GM21737 (cell line): ENCODE data around the gene KRT33B.
"Not testable (repeated sequence)": the region's sequence is repeated elsewhere in the genome, so short reads cannot be mapped to it uniquely, and the experiment has no call there.

Experiments used
- ATAC-seq: cut with Tn5 transposase; IDR thresholded peaks from one replicate; pipeline ENCODE4 v1.9.1; 2021; ENCODE audit warnings: mild to moderate bottlenecking, moderate library complexity; ENCODE audit not compliant: unreplicated experiment

The KRT33B gene

DNA sequence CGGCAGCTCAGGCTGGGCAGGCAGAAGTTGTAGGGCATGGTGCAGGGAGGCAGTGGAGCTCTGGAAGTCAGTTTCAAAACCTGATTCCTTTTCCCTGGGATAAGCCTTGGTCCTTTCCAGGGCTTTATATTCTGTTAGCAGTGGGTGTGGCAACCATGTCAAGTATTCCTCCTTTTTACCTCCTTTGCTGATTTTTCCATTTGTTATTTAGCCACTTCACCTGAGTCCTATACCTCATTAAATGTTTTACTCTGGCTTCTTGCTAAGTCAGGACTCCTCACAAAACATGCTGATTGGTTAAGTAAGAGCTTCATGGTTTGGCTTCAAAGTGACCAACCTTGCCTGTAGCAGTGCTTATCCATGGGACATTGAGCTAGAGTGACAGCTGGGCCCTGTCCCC lies at the start of gene KRT33B:
TSS of gene KRT33B (minus strand) at position 101 of the 400 bp plus-strand sequence. CDS start at position 38, 63 bp downstream.
- ATAC-seq: no peak

DNA sequence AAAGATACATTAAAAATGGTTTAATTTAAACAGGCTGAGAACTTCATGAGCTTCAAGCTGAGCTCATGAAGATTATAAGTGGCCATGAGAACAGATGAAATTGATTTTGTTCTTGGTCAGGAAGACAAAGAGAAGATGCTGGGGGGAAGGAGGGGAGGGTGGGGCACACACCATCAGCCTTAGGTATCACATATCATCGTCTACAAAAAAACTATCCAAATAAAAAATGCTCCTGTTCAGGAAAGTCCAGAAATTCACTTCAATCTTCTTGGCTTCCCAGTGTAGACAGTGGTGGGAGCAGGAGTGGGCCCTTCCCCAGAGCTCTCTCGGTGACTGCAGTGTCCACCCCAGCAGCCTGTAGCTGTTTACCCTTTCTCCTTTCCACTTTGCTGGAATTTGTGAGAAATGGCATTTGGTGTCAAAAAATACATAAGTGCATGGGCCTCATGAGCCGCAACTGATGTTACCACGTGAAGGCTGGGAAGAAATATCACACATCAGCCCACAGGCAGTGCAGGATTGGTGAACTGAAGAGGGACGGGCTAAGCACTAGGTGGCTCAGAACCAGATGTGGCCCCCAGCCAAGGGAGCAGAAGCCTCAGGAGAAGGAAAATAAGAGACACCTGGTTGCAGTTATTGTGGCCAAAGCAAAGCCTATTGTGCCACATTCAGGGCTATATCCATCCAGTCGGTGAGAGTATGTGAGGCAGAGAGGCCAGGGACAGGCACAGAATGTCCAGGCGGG lies 48.7 kb upstream of the KRT33B start:
- no peak for ATAC-seq

DNA sequence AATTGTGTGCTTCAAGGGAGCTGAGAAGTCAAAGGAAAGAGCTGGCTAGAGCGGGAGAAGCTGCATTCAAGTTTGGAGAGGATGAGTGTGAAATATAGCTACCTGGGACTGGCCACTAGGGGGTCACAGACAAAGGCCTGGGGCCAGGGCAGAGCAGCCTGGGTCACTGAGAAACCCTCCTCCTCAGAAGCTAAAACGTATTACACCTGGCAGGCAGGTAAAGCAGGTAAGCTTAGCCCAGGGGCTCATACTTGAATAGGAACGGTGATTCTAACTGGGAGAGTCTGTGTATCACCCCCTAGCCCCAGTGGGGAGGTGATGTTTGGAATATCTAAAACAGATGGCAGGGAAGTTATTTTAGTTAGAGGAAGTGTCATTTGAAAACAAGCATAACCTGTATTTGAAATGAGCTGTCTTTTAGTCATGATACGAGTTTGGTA lies 48.0 kb upstream of the KRT33B start:
- ATAC-seq: no peak

DNA sequence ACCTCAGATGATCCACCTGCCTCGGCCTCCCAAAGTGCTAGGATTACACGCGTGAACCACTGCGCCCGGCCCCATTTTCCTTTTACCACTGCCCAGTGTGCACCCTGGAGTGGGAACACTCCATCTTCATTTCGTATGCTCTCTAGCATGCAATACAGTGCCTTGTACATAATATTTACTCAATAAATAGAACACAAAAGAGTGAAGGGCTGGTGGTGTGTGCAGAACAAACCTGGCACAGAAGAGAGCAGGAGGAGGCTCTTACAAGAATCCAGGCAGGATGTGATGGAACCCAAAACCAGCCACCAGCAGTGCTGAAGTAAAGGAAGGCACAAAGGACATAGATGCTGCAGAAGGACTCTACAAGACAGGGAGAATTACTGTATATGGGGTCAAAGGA lies 47.5 kb upstream of the KRT33B start:
- ATAC-seq: no peak

DNA sequence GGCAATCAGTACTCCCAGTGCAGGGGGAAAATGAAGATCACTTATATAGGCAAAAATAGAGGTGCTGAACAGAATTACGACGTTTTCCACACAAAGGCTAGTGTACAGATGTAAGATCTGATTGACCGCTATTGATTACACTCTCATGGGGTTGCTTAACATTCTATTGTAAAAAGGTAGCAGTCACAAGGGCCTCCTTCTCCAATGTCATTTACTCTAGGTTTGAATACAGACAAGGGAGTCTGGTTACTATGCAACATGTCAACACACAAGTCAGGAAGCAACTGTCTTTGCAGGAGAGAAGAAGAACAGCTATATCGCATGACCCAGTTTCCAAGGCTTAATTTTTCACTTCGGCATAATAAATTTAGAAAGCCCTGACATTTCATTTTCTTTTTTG lies 46.9 kb upstream of the KRT33B start:
- no peak for ATAC-seq

DNA sequence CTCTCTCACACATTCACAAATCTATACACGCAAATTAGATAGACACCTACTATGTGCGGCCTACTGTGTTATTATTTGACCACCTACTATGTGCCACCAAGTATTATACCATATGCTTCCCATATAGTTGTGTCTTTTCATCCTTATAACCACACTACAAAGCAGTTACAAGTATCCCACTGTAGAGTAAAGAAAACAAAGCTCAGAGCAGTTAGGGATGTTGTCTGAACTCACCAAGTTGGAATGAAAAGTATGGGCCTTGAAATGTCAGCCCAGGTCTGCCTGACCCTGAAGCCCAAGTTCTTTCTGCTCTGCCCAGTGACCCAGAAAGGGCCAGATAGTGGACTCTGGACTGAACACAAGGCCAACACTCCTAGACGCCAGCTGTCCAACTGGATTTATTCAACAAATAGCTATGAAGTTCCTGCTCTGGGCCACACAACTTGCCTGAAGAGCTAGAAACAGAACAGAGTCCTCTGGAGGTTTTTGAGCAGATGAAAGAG lies 46.3 kb upstream of the KRT33B start:
- no peak for ATAC-seq

DNA sequence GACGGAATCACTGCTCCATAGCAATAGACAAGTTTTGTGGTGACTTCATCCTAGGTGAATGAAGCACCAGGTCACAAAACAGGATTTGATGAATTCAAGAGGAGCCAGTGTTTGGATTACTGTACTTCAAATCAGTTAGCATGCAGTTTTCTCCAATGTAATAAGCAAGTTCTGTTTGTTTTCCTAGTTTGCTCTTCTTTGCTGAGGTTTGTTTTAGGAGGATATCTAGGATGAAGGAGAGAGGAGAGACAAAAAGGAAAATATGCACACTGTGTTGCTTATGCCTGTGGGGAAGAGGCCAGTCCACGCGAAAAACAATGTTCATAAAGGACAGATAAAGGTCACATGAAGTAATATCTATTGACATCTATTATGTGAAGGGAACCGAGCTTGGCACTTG lies 45.8 kb upstream of the KRT33B start:
- no peak for ATAC-seq

DNA sequence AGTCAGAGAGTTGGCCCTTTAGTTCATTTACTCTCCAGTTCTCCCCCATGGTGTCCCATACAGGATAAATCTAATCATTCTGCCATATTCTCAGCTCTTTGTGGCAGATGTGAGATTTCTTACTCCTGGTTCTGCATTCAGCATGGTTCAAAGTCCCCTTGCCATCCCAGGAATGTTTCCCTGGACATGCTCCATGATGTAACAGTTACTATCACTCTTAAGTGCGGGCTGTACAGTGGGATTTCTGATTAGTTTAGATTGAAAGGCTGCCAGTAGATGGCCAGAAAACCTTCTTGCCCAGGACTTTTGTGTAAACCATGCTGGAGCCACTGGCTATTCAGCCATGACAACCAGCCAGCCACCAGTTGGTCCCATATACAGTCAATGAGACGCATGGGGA lies 44.4 kb upstream of the KRT33B start:
- ATAC-seq: no peak

DNA sequence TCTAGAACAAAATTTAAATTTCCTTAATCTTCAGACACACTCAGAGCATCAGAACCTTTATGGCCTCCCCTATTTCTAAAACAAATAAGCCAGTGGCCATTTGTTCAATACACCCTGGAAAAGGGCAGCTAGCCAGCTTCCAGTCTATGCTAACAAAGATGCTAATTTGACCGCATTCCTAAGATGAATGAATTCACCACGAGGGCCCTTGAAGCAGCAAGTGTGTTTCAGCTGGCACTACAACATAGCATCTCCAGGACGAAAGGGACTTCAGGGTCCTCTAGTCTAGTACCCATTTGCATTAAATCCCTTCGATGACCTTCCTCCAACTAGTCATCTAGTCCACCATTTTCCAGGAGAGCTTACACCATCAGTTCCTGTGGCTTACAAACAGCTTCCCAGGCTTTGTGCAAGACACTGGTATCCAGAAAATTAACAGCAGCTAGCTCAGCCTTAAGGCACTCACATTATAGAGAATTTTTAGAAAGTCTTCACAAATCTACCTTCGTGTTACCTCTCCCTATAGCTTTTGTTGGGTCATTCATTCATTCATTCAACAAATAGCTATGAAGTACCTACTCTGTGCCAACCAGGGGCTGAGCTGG lies 43.8 kb upstream of the KRT33B start:
- ATAC-seq: no peak

DNA sequence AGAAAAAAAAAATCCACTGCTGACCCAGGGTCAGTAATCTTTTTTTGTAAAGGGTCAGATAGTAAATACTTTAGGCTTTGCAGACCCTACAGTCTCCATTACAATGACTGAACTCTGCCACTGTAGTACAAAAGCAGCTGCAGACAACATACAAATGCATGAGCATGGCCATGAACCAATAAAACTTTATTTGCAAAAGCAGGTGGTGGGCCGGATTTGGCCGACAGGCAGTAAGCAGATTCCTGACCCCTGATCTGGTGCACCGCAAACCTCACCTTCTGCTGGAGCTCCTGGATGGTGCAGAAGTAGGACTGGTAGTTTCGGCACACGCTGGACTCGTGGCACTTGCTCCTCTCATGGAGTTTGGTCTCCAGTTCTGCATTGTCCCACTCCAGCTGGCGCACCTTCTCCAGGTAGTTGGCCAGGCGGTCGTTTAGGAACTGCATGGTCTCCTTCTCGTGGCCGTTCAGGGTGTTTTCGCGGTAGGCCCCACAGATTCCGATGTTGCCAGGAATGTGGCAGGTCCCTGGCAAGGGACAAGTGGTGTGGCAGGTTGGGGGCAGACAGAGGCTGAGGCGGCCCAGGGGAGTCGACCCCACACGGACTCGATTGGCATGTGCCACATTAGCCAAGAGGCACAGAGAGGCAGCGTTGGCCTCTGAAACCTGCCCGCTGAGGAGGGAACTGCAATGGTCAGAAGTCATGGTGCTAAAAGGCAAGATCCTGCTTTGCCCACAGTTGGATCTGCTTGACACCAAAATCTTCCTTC lies 41.6 kb upstream of the KRT33B start:
- ATAC-seq: no peak

DNA sequence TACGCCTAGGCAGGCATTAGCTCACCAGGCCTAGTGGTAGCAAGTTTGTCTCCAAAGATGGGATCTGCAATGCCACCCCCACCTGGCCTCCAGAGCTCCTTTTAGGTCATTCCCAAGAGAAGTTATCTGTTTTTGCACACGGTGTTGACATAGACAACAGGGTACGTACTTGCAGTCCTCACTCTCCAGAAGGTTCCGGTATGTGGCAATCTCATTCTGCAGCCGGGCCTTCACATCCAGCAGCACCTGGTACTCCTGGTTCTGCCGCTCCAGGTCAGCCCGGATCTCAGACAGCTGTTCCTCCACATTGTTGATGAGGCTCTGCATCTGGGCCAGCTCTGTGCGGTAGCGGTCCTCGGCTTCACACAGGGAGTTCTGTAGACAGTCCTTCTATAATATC lies 37.6 kb upstream of the KRT33B start:
- ATAC-seq: no peak

DNA sequence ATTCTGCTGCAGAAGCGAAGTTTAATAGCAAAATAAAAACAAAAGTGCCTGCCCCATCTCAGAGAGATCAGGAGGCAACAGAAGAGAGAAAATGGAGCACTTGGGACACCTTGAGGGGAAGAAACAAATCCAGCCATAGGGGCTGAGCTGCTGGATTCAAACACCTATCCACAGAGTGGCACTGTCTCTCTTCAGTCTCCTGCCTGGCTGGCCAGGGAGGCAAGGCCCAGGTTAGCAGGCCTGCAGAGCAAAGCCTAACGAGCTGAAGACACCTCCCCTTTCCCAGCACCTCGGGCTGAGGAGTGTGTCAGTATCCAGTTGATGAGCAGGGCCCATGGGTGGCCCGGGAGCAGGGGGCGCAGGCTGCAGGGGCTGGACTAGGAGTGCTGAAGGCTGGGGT lies 36.6 kb upstream of the KRT33B start:
- no peak for ATAC-seq

DNA sequence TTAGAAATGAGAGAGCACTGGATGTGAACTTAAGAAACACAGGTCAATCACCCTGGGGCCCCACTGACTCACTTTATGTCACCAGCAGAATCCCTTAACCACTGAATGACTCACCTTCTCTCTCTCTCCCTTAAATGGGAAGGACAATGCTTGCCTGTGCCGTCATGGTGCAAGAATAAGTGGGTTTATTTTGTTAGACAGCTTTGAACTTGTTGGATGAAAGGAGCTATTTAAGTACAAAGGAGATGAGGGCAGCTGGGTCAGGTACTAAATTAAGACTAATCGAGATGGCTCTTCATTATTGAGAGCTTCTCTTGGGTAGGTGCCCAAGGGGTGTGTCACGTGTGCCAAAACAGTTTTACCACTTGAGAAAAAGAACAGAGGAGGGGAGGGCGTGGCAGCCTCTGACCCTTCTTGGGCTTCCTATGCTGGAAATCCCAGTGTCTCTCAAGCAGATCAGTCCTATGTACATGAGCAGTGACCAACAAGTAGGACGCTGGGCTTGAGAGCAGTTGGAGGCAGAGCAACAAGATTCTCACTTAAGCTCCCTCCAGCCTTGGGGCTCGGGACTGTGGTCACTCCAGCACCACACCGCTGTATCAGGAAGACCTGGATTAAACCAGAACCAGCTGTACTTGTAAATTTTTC lies 34.5 kb upstream of the KRT33B start:
- ATAC-seq: no peak

DNA sequence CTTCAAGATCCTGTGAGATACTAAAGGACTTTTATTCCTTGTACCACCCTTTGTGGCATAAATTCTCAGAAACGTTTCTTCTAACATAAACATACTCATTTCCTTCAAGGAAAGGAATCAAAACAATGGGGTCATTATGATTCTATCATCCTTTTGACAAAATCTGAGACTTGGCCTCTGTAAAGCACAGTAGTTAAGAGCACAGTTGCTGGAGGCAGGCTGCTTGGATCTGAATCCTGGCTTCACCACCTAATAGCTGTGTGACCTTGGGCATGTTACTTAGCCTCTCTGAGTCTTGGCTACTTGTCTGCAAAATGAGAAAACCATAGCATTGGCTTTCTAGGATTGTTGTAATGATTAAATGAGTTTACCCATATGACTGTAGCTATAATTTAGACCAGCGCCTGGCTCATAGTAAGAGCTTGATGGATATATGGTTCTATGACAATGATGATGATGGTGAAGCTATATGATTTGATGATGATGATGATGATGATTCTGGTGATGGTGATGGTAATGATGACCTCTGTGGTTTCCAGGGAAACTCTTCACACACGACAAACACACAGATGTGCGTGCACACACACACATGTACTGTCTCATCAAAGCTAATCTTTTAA lies 33.9 kb upstream of the KRT33B start:
- ATAC-seq: no peak

DNA sequence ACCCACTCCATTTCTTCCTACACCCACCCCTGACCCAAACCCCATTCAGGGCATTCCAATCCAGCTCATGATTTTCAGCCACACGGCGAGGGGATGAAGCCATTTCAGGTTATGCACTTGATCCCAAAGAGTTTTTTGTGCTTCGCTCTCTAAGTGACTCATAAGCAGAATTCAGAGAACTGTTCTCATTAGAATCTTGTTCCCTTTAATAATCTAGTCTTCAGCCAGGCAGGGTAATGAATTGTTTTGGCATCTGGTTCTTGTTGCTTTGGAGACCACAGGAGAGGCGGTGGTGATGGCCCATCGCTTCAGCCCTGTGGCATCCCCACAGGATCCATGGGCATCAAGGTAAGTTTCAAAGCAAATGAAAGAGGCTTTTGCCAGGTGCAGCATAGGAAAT lies 32.5 kb upstream of the KRT33B start:
- ATAC-seq: no peak

DNA sequence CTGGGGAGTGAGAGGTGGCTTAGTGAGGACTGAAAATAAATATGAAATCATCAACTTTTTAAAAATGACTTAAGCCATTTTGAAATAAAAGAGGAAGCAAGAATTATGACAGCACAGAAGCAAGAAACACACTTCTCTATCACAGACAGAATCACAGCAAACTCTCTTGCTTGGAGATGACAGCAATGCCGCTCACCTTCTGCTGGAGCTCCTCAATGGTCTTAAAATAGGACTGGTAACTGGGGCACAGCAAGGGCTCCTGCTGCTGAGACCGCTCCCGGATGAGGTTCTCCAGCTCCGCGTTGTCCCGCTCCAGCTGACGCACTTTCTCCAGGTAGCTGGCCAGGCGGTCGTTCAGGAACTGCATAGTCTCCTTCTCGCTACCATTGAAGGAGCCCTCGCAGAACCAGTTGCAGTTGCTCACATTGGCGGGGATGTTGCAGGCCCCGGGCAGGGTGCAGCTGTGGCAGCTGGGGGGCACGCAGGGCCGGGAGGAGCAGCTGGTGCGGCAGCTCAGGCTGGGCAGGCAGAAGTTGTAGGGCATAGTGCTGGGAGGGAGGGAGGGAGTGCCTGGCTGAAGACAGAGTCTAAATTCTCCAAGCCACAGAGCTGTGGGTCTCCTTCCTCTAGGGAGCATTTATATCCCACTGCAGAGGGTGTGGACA lies 27.5 kb upstream of the KRT33B start, which contains the start of gene KRT31:
TSS of gene KRT31 (minus strand) at position 613 of the 665 bp plus-strand sequence. CDS start at position 544, 69 bp downstream.
- ATAC-seq: no peak

DNA sequence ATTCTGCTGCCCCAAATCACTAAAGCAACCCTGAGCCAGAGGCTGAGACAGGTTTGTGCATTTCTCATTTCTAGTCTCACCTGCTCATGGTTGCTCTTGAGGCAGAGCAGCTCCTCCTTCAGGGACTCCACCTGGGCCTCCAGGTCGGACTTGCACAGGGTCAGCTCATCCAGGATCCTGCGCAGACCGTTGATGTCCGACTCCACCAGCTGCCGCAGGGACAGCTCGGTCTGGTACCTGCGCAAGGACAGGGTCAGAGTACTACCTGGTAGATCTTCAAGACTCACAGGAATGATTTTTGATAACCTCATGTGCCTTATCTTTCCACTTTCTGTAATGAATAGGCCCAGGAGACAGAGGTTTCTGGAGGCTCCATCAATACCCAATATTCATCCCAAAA lies 26.7 kb upstream of the KRT33B start:
- ATAC-seq: no peak

DNA sequence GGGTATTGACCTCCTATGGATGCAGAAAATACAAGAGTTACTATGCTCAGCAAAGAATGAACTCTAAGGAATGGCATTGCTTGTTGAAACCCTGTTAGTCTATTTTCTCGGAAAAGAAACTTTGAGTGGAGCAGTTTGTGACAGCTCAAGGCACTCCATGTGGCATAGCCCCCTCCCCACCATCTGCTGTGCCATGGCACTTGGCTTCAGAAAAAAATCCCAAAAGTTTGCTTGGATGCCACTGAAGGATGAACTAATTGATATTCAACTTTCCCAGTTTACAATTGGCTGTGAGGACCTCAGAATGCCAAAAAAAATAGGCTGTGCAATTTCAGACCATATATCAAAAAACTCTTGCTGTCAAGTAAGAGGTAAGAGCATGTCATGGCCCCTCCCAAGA lies 26.0 kb upstream of the KRT33B start:
- no peak for ATAC-seq

DNA sequence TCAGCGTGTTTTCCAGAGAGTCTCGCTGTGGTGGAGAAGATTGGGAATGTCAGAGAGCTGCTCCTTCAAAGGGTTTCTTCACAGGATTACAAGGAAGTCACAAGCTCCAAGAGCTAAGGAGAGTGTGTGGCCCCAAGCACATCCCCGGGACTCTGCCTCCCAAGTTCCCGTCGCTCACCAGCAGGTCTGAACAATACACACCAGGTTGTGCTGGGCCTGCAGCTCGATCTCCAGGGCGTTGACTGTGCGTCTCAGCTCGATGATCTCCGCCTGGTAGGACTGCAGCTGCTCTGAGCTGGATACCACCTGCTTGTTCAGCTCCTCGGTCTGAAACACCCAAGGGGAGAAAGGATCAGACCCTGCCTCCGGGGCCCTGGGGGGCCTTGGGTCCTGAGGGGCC lies 25.4 kb upstream of the KRT33B start:
- not testable (repeated sequence) for ATAC-seq
